Astrocyte of the spinal cord (primary cell): ENCODE results near the gene ACY1.

Experiments used
- DNase-seq: peaks from one replicate; pipeline ENCODE4 v3.0.0; 2011; ENCODE audit warnings: low read depth, low spot score
- H3K4me3 ChIP-seq: 2 replicates; pipeline ENCODE4 v1.5.1; 2011; ENCODE audit warnings: low read depth, mild to moderate bottlenecking, low read length, moderate library complexity
- CTCF ChIP-seq: IDR thresholded peaks from 2 replicates; pipeline ENCODE4 v1.5.1; 2012; ENCODE audit warnings: low read depth, mild to moderate bottlenecking, low read length, inconsistent platforms
- in situ Hi-C: cut with HindIII; loops from 2 replicates; pipeline ENCODE4 v1.10.0; 2017; ENCODE audit warnings: low sequenced_read_pairs

Gene ACY1

GRCh38 chr3:51963951-51964451, 19.3 kb upstream of the ACY1 start:
- no peak overlapping the region for H3K4me3 ChIP-seq
- no peak for TF ChIP-seq CTCF
- DNase-seq: no peak
- in situ Hi-C loops: no loop called here

GRCh38 chr3:51964521-51964920, 18.8 kb upstream of the ACY1 start:
- no peak for TF ChIP-seq CTCF
- no peak for DNase-seq
- no peak overlapping the region for H3K4me3 ChIP-seq
- in situ Hi-C loops: no loop called here

- in situ Hi-C loops: no loop called here
- H3K4me3 ChIP-seq: peak overlapping the region; percentile 70
- no peak for TF ChIP-seq CTCF
These were observed 17.3 kb upstream of the ACY1 start for GRCh38 chr3:51966016-51966415.

GRCh38 chr3:51966486-51966885, 16.8 kb upstream of the ACY1 start:
- in situ Hi-C loops: no loop called here
- no peak for TF ChIP-seq CTCF
- peak overlapping the region; percentile 70 for H3K4me3 ChIP-seq
- DNase-seq: no peak

More at GRCh38 chr3:51966016-51966415, 17.3 kb upstream of the ACY1 start:
- DNase-seq: no peak

- peak overlapping the region; percentile 70 for H3K4me3 ChIP-seq
- no peak for TF ChIP-seq CTCF
- DNase-seq: no peak
- in situ Hi-C loops: no loop called here
These were observed 16.4 kb upstream of the ACY1 start for GRCh38 chr3:51966922-51967383.

- no peak for TF ChIP-seq CTCF
- in situ Hi-C loops: no loop called here
- DNase-seq: peak; percentile 22
- H3K4me3 ChIP-seq: peak within 1 kb of the TSS; percentile 70
These were observed 15.8 kb upstream of the ACY1 start, which contains the start of gene PCBP4 for GRCh38 chr3:51967384-51968169. Gene PCBP4 (minus strand): TSS chr3:51967454. CDS start chr3:51961240, 6,214 bp downstream.
